Fibroblast of lung (primary cell): ENCODE data around the gene DCP1A. TPM values are rescaled to one million over a fixed set of nuclear protein-coding genes. Genes with fewer than 3 reads are reported as not detected.
A peak's percentile ranks its signal among the peaks of the same experiment; 100 is the strongest.
"Not testable (repeated sequence)": the region's sequence is repeated elsewhere in the genome, so short reads cannot be mapped to it uniquely, and the experiment has no call there.

Source experiments
- DNase-seq, 2 donors: peaks; one replicate each; pipeline versions ENCODE4 v3.0.0 to v3.0.0-alpha.2; 2010; ENCODE audit warnings: low read depth in 2 of 2
- H2AFZ ChIP-seq: 2 replicates; pipeline ENCODE4 v1.5.1; 2012; ENCODE audit warnings: low read length, control low read depth, inconsistent platforms
- H3K27ac ChIP-seq: 2 replicates; pipeline ENCODE4 v1.5.1; 2011; ENCODE audit warnings: low read length, control low read depth; ENCODE audit not compliant: insufficient read depth
- H3K27me3 ChIP-seq: 2 replicates; pipeline ENCODE4 v1.5.1; 2011; ENCODE audit warnings: mild to moderate bottlenecking, low read length; ENCODE audit not compliant: control insufficient read depth, insufficient read depth
- H3K36me3 ChIP-seq: 2 replicates; pipeline ENCODE4 v1.5.1; 2011; ENCODE audit warnings: low read length; ENCODE audit not compliant: control insufficient read depth, insufficient read depth
- H3K4me1 ChIP-seq: 2 replicates; pipeline ENCODE4 v1.5.1; 2011; ENCODE audit warnings: low read length; ENCODE audit not compliant: control insufficient read depth, insufficient read depth; ENCODE audit errors: extremely low read depth
- H3K4me2 ChIP-seq: 2 replicates; pipeline ENCODE4 v1.5.1; 2011; ENCODE audit warnings: low read length, control low read depth; ENCODE audit not compliant: insufficient read depth; ENCODE audit errors: extremely low read depth
- H3K4me3 ChIP-seq, 4 experiments: fragments of 200-600 bp in 1 of 4; sonication (generic) in 1 of 4; replicated peaks in 1 of 4; 2 replicates each; pipeline ENCODE4 v1.5.1; 2011 to 2016; ENCODE audit warnings: low read length in 4 of 4, low read depth in 3 of 4, mild to moderate bottlenecking in 3 of 4, control low read depth in 2 of 4, inconsistent platforms in 1 of 4, mixed read lengths in 1 of 4; ENCODE audit not compliant: insufficient read depth in 1 of 4; ENCODE audit errors: control extremely low read depth in 1 of 4
- H3K79me2 ChIP-seq: 2 replicates; pipeline ENCODE4 v1.5.1; 2012; ENCODE audit warnings: mild to moderate bottlenecking, low read length, inconsistent platforms; ENCODE audit not compliant: control insufficient read depth, insufficient read depth
- H3K9ac ChIP-seq: 2 replicates; pipeline ENCODE4 v1.5.1; 2011; ENCODE audit warnings: mild to moderate bottlenecking, low read length, control low read depth; ENCODE audit not compliant: insufficient read depth
- H3K9me3 ChIP-seq: 2 replicates; pipeline ENCODE4 v1.5.1; 2012; ENCODE audit warnings: low read depth, low read length; ENCODE audit not compliant: control insufficient read depth, insufficient read depth
- H4K20me1 ChIP-seq: 2 replicates; pipeline ENCODE4 v1.5.1; 2011; ENCODE audit warnings: low read length; ENCODE audit not compliant: control insufficient read depth, insufficient read depth; ENCODE audit errors: extremely low read depth
- EZH2 ChIP-seq: IDR thresholded peaks from 2 replicates; pipeline ENCODE4 v1.5.1; 2012; ENCODE audit warnings: low read length, control low read depth, mild to moderate bottlenecking; ENCODE audit errors: missing control alignments
- polyA plus RNA-seq, 2 donors: library from polyadenylated mRNA; depleted of rRNA in 1 of 2; stranded (reverse) in 1 of 2; unstranded in 1 of 2; fragments of >200 nt; gene quantifications; 2 replicates each; pipeline ENCODE4 v1.2.1, GENCODE V29; 2011 to 2012; ENCODE audit warnings: missing spikeins in 1 of 2
- total RNA-seq: library from RNA; depleted of rRNA; stranded (reverse); fragments of >200 nt; gene quantifications from 2 replicates; pipeline ENCODE4 v1.2.1, GENCODE V29; 2014
- TF ChIP-seq, protein P1 (sequence below), 2 donors: IDR thresholded peaks in 1 of 2; conservative IDR thresholded peaks in 1 of 2; 1 replicate in 1 of 2; 2 replicates in 1 of 2; pipeline ENCODE4 v1.5.1; 2011 to 2012; ENCODE audit warnings: low read length in 2 of 2, control low read depth in 1 of 2, inconsistent platforms in 1 of 2, low read depth in 1 of 2, mild to moderate bottlenecking in 1 of 2

Gene DCP1A
- total and polyA plus RNA-seq, 2 donors (not counting 1 experiment from before 2014, with no cell fraction given): 17.2 to 24.2 TPM

DNA sequence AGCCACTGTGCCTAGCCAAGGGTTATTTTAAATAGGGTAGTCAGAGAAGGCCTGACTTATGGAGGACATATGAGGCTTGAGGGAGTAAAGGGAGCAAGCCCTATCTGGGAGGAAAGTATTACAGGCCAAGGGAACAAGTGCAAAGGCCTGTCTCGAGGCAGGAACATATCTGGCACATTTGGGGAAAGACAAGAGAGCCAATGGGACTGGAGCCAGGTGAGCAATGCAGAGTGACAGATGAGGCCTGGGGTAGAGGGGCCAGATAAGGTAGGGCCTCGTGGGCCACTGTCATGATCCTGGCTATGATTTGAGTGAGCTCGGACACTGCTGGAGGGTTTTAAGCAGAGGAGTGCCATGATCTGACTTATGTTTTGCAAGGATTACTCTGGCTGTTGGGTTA is 43.8 kb downstream of the DCP1A start:
- H3K79me2 ChIP-seq: no peaks in the 10 kb centered on the region
- H3K9ac ChIP-seq: no peak overlapping the region
- H3K9me3 ChIP-seq: no peaks in the 10 kb centered on the region
- DNase-seq: no peak
- no peak overlapping the region for H3K4me3 ChIP-seq
- no peak overlapping the region for H2AFZ ChIP-seq
- H3K4me1 ChIP-seq: no peaks in the 10 kb centered on the region
- no peak overlapping the region for H3K27ac ChIP-seq
- H3K27me3 ChIP-seq: no peaks in the 10 kb centered on the region
- no peak overlapping the region for H3K4me2 ChIP-seq
- H4K20me1 ChIP-seq: no peaks in the 10 kb centered on the region
- H3K36me3 ChIP-seq: peaks cover 5% of the 10 kb centered on the region
- TF ChIP-seq, protein P1, sequence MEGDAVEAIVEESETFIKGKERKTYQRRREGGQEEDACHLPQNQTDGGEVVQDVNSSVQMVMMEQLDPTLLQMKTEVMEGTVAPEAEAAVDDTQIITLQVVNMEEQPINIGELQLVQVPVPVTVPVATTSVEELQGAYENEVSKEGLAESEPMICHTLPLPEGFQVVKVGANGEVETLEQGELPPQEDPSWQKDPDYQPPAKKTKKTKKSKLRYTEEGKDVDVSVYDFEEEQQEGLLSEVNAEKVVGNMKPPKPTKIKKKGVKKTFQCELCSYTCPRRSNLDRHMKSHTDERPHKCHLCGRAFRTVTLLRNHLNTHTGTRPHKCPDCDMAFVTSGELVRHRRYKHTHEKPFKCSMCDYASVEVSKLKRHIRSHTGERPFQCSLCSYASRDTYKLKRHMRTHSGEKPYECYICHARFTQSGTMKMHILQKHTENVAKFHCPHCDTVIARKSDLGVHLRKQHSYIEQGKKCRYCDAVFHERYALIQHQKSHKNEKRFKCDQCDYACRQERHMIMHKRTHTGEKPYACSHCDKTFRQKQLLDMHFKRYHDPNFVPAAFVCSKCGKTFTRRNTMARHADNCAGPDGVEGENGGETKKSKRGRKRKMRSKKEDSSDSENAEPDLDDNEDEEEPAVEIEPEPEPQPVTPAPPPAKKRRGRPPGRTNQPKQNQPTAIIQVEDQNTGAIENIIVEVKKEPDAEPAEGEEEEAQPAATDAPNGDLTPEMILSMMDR (conservative IDR thresholded peaks at IDR 0.05 in 1 of 2, IDR thresholded peaks at IDR 0.05 in 1 of 2; ENCODE audit: low read depth in 1 of 2, low read length in 2 of 2): no peak
- no peak for TF ChIP-seq EZH2

DNA sequence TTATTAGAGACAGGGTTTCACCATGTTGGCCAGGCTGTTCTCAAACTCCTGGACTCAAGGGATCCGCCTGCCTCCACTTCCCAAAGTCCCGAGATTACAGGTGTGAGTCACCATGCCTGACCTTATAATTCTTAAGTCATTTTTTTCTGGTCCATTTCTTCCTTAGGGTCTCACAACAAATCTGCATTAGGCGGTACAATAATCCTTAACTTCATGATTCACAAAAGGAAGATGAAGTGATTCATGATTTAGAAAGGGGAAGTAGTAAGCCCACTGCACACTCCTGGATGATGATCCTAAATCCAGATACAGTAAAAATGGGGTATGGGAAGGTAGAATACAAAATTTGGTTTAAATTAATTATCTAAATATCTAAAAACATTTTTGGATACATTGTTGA is 46.5 kb downstream of the DCP1A start:
- TF ChIP-seq EZH2: no peak
- TF ChIP-seq, protein P1 (conservative IDR thresholded peaks at IDR 0.05 in 1 of 2, IDR thresholded peaks at IDR 0.05 in 1 of 2; ENCODE audit: low read depth in 1 of 2, low read length in 2 of 2): no peak
- no peak for DNase-seq
- H3K27me3 ChIP-seq: no peaks in the 10 kb centered on the region
- H4K20me1 ChIP-seq: no peaks in the 10 kb centered on the region
- H3K4me1 ChIP-seq: no peaks in the 10 kb centered on the region
- H3K9ac ChIP-seq: no peak overlapping the region
- no peak overlapping the region for H3K4me2 ChIP-seq
- H3K4me3 ChIP-seq: no peak overlapping the region
- H3K79me2 ChIP-seq: no peaks in the 10 kb centered on the region
- no peak overlapping the region for H2AFZ ChIP-seq
- no peak overlapping the region for H3K27ac ChIP-seq
- no peaks in the 10 kb centered on the region for H3K9me3 ChIP-seq
- H3K36me3 ChIP-seq: peaks cover 5% of the 10 kb centered on the region

DNA sequence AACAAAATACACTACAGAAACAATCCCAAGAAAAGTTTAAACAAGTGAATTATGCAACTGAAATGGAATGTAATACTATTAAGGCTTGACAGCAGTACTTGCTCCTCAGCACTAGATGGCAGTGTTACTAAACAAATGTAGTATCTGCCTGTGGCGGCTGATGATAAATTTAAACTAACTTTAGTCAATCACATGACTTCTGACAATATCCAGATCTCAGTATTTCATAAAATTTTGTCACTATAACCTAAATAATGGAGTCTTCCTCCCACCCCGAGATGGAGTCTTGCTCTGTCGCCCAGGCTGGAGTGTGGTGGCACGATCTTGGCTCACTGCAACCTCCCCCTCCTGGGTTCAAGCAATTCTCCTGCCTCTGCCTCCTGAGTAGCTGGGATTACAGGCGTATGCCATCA is 47.7 kb downstream of the DCP1A start:
- TF ChIP-seq, protein P1 (conservative IDR thresholded peaks at IDR 0.05 in 1 of 2, IDR thresholded peaks at IDR 0.05 in 1 of 2; ENCODE audit: low read depth in 1 of 2, low read length in 2 of 2): peak; percentile 69 to 89
- H2AFZ ChIP-seq, H3K36me3 ChIP-seq, H3K27ac ChIP-seq, H3K9me3 ChIP-seq, H3K79me2 ChIP-seq, H3K9ac ChIP-seq, H3K4me1 ChIP-seq, H3K4me2 ChIP-seq, H3K27me3 ChIP-seq, H3K4me3 ChIP-seq, H4K20me1 ChIP-seq: not testable (repeated sequence)
- DNase-seq: peak; percentile 56 to 73
